K562 (cell line): ENCODE results near the gene BCKDK. TPM values are rescaled to one million over a fixed set of nuclear protein-coding genes. Genes with fewer than 3 reads are reported as not detected.

Experiments used
- CBX3 ChIP-seq, 2 experiments: IDR thresholded peaks; 1 replicate in 1 of 2; 2 replicates in 1 of 2; pipeline ENCODE4 v1.6.1; 2012; ENCODE audit warnings: inconsistent platforms in 2 of 2, low read length in 2 of 2, borderline replicate concordance in 1 of 2, control low read depth in 1 of 2
- DLX4 ChIP-seq: fragments of 250-450 bp; sonication (Bioruptor Pico); IDR thresholded peaks from 2 replicates; pipeline ENCODE4 v1.6.1; 2021; ENCODE audit warnings: mild to moderate bottlenecking
- EZH2 ChIP-seq: IDR thresholded peaks from 2 replicates; pipeline ENCODE4 v1.6.1; 2012; ENCODE audit warnings: low read depth, mild to moderate bottlenecking, inconsistent platforms, low read length, borderline replicate concordance
- GTF2B ChIP-seq: IDR thresholded peaks from 2 replicates; pipeline ENCODE4 v1.6.1; 2011; ENCODE audit not compliant: insufficient read length; ENCODE audit errors: extremely low read depth
- HMGN3 ChIP-seq: IDR thresholded peaks from 2 replicates; pipeline ENCODE4 v1.6.1; 2011; ENCODE audit warnings: borderline replicate concordance, low read depth, mild to moderate bottlenecking, mixed read lengths, low read length; ENCODE audit not compliant: insufficient read length; ENCODE audit errors: extremely low read depth
- HNRNPK ChIP-seq: fragments of 200-400 bp; formaldehyde crosslinking; IDR thresholded peaks from one replicate; pipeline ENCODE4 v1.6.1; 2018; ENCODE audit warnings: mild to moderate bottlenecking, low read depth, low read length; ENCODE audit not compliant: poor library complexity, severe bottlenecking
- KDM5B ChIP-seq: fragments of 200-600 bp; sonication (generic); IDR thresholded peaks from 2 replicates; pipeline ENCODE4 v1.6.1; 2012; ENCODE audit warnings: low read depth, mild to moderate bottlenecking, moderate library complexity, low read length, control low read depth, inconsistent platforms; ENCODE audit not compliant: insufficient replicate concordance
- MBD1 ChIP-seq: fragments of 250-450 bp; sonication (Bioruptor Pico); IDR thresholded peaks from 2 replicates; pipeline ENCODE4 v1.8.0; 2022; ENCODE audit warnings: inconsistent platforms
- OTX1 ChIP-seq: fragments of 450-650 bp; formaldehyde crosslinking; IDR thresholded peaks from 2 replicates; pipeline ENCODE4 v1.4.0; 2022; ENCODE audit warnings: mild to moderate bottlenecking
- PRPF4 ChIP-seq: fragments of 200-400 bp; formaldehyde crosslinking; IDR thresholded peaks from one replicate; pipeline ENCODE4 v1.6.1; 2017; ENCODE audit warnings: low read length, low read depth, mild to moderate bottlenecking; ENCODE audit not compliant: insufficient read depth, poor library complexity, severe bottlenecking
- PTTG1 ChIP-seq: fragments of 450-650 bp; IDR thresholded peaks from 2 replicates; pipeline ENCODE4 v1.6.1; 2016; ENCODE audit warnings: low read depth, mild to moderate bottlenecking, missing genetic modification characterization, missing compliant biosample characterization
- ZBTB34 ChIP-seq: fragments of 250-450 bp; sonication (Bioruptor Pico); IDR thresholded peaks from 2 replicates; pipeline ENCODE4 v1.8.0; 2021; ENCODE audit warnings: mild to moderate bottlenecking, moderate library complexity
- ZBTB7A ChIP-seq: IDR thresholded peaks from 2 replicates; pipeline ENCODE4 v1.6.1; 2011; ENCODE audit warnings: low read depth, mild to moderate bottlenecking, low read length, moderate library complexity, borderline replicate concordance; ENCODE audit not compliant: control insufficient read depth
- ZNF12 ChIP-seq: sonication (generic); formaldehyde crosslinking; IDR thresholded peaks from 2 replicates; pipeline ENCODE4 v1.4.0; 2020; ENCODE audit warnings: mild to moderate bottlenecking, missing genetic modification reagents
- ZNF395 ChIP-seq: fragments of 200-800 bp; sonication (Bioruptor generic); IDR thresholded peaks from 2 replicates; pipeline ENCODE4 v1.6.1; 2017; ENCODE audit warnings: missing genetic modification characterization, missing compliant biosample characterization
- ZNF764 ChIP-seq: fragments of 250-450 bp; sonication (Bioruptor Pico); IDR thresholded peaks from 2 replicates; pipeline ENCODE4 v1.4.0; 2020; ENCODE audit warnings: low read depth, mild to moderate bottlenecking, moderate library complexity
- polyA plus RNA-seq, 8 experiments: library from polyadenylated mRNA; depleted of rRNA in 4 of 8; stranded (reverse) in 5 of 8; unstranded in 3 of 8; fragments of >200 nt; fragmentation: Nextera tagmentation in 2 of 8; fragmentation: Illumina TruSeq in 1 of 8; extraction: Ambion mirVana in 2 of 8; extraction: Trizol in 1 of 8; gene quantifications; 2 replicates each; pipeline versions ENCODE4 v1.2.1 to v1.2.3, GENCODE V29; 2011 to 2014; ENCODE audit warnings: inconsistent platforms in 1 of 8, missing spikeins in 1 of 8
- total RNA-seq, 7 experiments: library from RNA; depleted of rRNA in 6 of 7; stranded (reverse); fragments of >200 nt in 6 of 7; fragmentation: Illumina TruSeq in 2 of 7; extraction: Trizol in 2 of 7; gene quantifications; 2 replicates each; pipeline versions ENCODE4 v1.2.1 to v1.2.3, GENCODE V29; 2011 to 2021; ENCODE audit warnings: low replicate concordance in 1 of 7

Gene BCKDK
- total and polyA plus RNA-seq, 9 of the 15 experiments (the other 6 are each of a cell fraction or from before 2014, with no cell fraction given) = 0.58 to 34.8 (median 13.1) TPM

- no peak; the same call in 1 of the 2 replicates for TF ChIP-seq ZNF395 (CRISPR knock-in tag)
- TF ChIP-seq DLX4 (CRISPR knock-in tag) = no peak
- 0 out of 2 replicates have a peak, but pooled peaks have one; percentile 19 for TF ChIP-seq ZNF764 (CRISPR knock-in tag)
- peak; percentile 65 for TF ChIP-seq HMGN3
- no peak for TF ChIP-seq HNRNPK
- peak; percentile 77 for TF ChIP-seq KDM5B
- no peak for TF ChIP-seq MBD1 (CRISPR knock-in tag)
- no peak for TF ChIP-seq ZBTB34
- TF ChIP-seq EZH2 = no peak
- peak in 1 of 2 experiments; percentile 74; a peak in 1 of 3 replicates for TF ChIP-seq CBX3 (IDR thresholded peaks at IDR 0.05; ENCODE audit: borderline replicate concordance in 1 of 2, low read length in 2 of 2)
- no peak for TF ChIP-seq PTTG1 (tag)
- 0 out of 2 replicates have a peak, but pooled peaks have one; percentile 36 for TF ChIP-seq ZBTB7A
- TF ChIP-seq GTF2B = no peak
- no peak for TF ChIP-seq PRPF4
- TF ChIP-seq OTX1 = peak; percentile 14; the same call in 1 of the 2 replicates
- TF ChIP-seq ZNF12 (CRISPR knock-in tag) = peak; percentile 63
Measured at GRCh38 chr16:31073970-31074813, 34.0 kb upstream of the BCKDK start, which contains the start of the genes ZNF646 and ZNF668 (continued).
